Sigmoid colon (tissue), 7 donors: ENCODE measurements around the gene CTNNA1. TPM values are rescaled to one million over a fixed set of nuclear protein-coding genes. Genes with fewer than 3 reads are reported as not detected.

Experiments
- DNase-seq: peaks from one replicate; pipeline ENCODE4 v3.0.0-alpha.2; 2019
- H3K27ac ChIP-seq, 4 donors: fragments of 200-600 bp; sonication (generic); one replicate each; pipeline ENCODE4 v1.5.1; 2016 to 2019; ENCODE audit warnings: mild to moderate bottlenecking in 1 of 4
- H3K27me3 ChIP-seq, 3 donors: fragments of 200-600 bp; sonication (generic); one replicate each; pipeline ENCODE4 v1.5.1; 2019; ENCODE audit warnings: mild to moderate bottlenecking in 1 of 3
- H3K36me3 ChIP-seq, 4 donors: fragments of 200-600 bp; sonication (generic); one replicate each; pipeline ENCODE4 v1.5.1; 2016 to 2019
- H3K4me1 ChIP-seq, 4 donors: fragments of 200-600 bp; sonication (generic); one replicate each; pipeline ENCODE4 v1.5.1; 2017 to 2019
- H3K4me3 ChIP-seq, 4 donors: fragments of 200-600 bp; sonication (generic); one replicate each; pipeline ENCODE4 v1.5.1; 2017 to 2019; ENCODE audit warnings: mild to moderate bottlenecking in 2 of 4, moderate library complexity in 1 of 4
- H3K9me3 ChIP-seq, 4 donors: fragments of 200-600 bp in 3 of 4; sonication (generic) in 3 of 4; one replicate each; pipeline versions ENCODE4 v1.5.1 to v1.6.1; 2013 to 2019
- EP300 ChIP-seq, 4 donors: sonication (generic); formaldehyde crosslinking; IDR thresholded peaks; one replicate each; pipeline ENCODE4 v1.6.1; 2017; ENCODE audit warnings: antibody characterized with exemption in 4 of 4
- POLR2A ChIP-seq, 2 donors: fragments of 450-650 bp; IDR thresholded peaks; one replicate each; pipeline ENCODE4 v1.6.1; 2016; ENCODE audit warnings: antibody characterized with exemption in 2 of 2, mild to moderate bottlenecking in 2 of 2, moderate library complexity in 2 of 2
- POLR2AphosphoS5 ChIP-seq, 4 donors: sonication (generic); formaldehyde crosslinking; IDR thresholded peaks; one replicate each; pipeline ENCODE4 v1.6.1; 2017; ENCODE audit warnings: antibody characterized with exemption in 4 of 4
- WGBS, 2 donors: extraction: QIAGEN DNeasy Blood & Tissue Kit; methylation state at CpG; one replicate each; pipeline ENCODE4 v1.1.7; 2013; 5-methylcytosine and 5-hydroxymethylcytosine counted together
- intact Hi-C: fragments of 100-400 bp; cut with DNase I; formaldehyde crosslinking; loops from one replicate; pipeline ENCODE4 v1.15.1; 2023
- polyA plus RNA-seq, 3 donors: library from polyadenylated mRNA; stranded (reverse); fragments of 200-250 nt; gene quantifications; one replicate each; pipeline ENCODE4 v1.2.3, GENCODE V29; 2013
- total RNA-seq, 4 donors: library from RNA; depleted of rRNA; stranded (reverse); fragments of >200 nt; gene quantifications; one replicate each; pipeline ENCODE4 v1.1.0, GENCODE V29; 2016
- TF ChIP-seq, protein P1 (sequence below), 4 experiments: fragments of 450-650 bp in 3 of 4; fragments of 200-600 bp in 1 of 4; IDR thresholded peaks; one replicate each; pipeline ENCODE4 v1.5.1; 2016 to 2019; ENCODE audit warnings: antibody characterized with exemption in 4 of 4, mild to moderate bottlenecking in 3 of 4, moderate library complexity in 2 of 4
- donor health status: healthy with polysubstance abuse.
- donor health status: Bipolar disorder and iron deficiency.
- donor health status: healthy.

The CTNNA1 gene
- total and polyA plus RNA-seq, 7 donors, result 163 to 256 (median 188) TPM

DNA sequence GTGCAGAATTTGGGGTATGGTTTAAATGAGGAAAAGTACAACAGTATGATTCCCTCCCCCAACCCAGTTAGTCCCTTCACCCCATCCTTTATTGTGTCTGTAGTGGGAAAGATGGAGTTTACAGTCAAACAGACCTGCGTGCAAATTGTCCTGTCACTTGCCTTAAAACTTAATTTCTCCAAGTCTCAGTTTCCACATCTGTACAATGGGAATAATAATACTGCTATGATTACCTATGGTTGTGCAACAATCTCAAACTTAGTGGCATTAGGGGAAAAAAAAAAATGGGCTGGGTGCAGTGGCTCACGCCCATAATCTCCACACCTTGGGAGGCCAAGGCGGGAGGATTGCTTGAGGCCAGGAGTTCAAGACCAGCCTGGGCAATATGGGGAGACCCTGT, 35.8 kb upstream of the CTNNA1 start:
- intact Hi-C loops, result no loop called here
- Histone ChIP-seq H3K27ac (no peak overlapping the region), H3K9me3 (no peaks in the 10 kb centered on the region), H3K4me3 (no peak overlapping the region), H3K4me1 (peaks cover 0 to 11% (median 5%) of the 10 kb centered on the region in 4 donors), H3K36me3 (no peaks in the 10 kb centered on the region), H3K27me3 (no peaks in the 10 kb centered on the region)
- 93 to 98% methylated on average over 3 of the region's 3 CpGs for WGBS, 2 donors
- no peak for DNase-seq
- TF ChIP-seq EP300 (IDR thresholded peaks at IDR 0.05) (no peak), POLR2A (IDR thresholded peaks at IDR 0.05) (no peak), POLR2AphosphoS5 (IDR thresholded peaks at IDR 0.05) (no peak)
- TF ChIP-seq, protein P1, sequence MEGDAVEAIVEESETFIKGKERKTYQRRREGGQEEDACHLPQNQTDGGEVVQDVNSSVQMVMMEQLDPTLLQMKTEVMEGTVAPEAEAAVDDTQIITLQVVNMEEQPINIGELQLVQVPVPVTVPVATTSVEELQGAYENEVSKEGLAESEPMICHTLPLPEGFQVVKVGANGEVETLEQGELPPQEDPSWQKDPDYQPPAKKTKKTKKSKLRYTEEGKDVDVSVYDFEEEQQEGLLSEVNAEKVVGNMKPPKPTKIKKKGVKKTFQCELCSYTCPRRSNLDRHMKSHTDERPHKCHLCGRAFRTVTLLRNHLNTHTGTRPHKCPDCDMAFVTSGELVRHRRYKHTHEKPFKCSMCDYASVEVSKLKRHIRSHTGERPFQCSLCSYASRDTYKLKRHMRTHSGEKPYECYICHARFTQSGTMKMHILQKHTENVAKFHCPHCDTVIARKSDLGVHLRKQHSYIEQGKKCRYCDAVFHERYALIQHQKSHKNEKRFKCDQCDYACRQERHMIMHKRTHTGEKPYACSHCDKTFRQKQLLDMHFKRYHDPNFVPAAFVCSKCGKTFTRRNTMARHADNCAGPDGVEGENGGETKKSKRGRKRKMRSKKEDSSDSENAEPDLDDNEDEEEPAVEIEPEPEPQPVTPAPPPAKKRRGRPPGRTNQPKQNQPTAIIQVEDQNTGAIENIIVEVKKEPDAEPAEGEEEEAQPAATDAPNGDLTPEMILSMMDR (IDR thresholded peaks at IDR 0.05), result no peak

DNA sequence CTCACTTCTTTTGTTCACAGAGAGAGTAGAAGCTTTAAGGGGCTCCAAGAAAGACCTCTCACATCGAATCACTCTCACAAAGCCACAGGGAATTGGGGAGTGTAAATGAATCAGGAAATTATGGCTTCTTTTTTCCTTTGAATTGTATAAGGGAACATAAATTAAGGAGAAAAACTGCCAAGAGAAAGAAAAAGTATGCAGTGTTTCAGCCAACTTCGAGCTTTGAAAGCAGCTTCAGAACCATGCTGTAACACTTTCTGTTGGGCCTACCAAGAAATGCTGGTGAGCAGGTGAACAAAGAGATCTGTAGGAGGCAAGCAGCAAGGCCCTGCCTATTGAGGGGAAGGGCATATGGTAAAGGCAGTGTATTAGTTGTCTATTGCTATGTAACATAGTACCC, 33.4 kb upstream of the CTNNA1 start:
- intact Hi-C loops, result loop anchor here (10.0 kb wide), 2 partner anchors 105 to 145 kb away; partner anchors contain the start of gene HSPA9
- TF ChIP-seq POLR2AphosphoS5 (IDR thresholded peaks at IDR 0.05) (no peak), POLR2A (IDR thresholded peaks at IDR 0.05) (no peak), EP300 (IDR thresholded peaks at IDR 0.05) (no peak)
- TF ChIP-seq, protein P1 (IDR thresholded peaks at IDR 0.05), result no peak
- Histone ChIP-seq H3K4me1 (peaks cover 0 to 17% (median 10%) of the 10 kb centered on the region in 4 donors), H3K9me3 (no peaks in the 10 kb centered on the region), H3K27ac (no peak overlapping the region), H3K4me3 (no peak overlapping the region), H3K27me3 (no peaks in the 10 kb centered on the region), H3K36me3 (no peaks in the 10 kb centered on the region)
- WGBS, 2 donors, result 77 to 92% methylated on average over 2 of the region's 2 CpGs
- no peak for DNase-seq

DNA sequence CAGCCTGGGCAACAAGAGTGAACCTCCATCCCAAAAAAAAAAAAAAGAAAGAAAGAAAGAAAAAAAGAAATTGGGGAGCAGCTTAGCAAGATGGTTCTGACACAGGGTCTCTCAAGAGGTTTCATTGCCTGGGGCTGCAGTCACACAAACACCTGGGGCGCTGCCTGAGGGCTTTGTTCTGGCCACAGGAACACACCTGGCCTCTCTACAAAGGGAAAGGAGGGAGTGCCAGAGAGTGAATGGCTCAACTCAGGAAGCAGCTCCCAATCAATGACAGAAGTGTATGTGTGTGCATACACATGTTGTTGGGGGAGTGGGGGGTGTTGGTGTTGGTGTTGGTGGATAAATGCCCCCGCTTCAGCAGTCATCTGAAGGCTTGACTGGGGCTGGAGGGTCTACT, 32.4 kb upstream of the CTNNA1 start:
- intact Hi-C loops, result loop anchor here (10.0 kb wide), 2 partner anchors 106 to 146 kb away; partner anchors contain the start of gene HSPA9
- no peaks in the 10 kb centered on the region for H3K27me3 ChIP-seq
- no peaks in the 10 kb centered on the region for H3K9me3 ChIP-seq
- no peak for DNase-seq
- 81 to 85% methylated on average over 2 of the region's 2 CpGs for WGBS, 2 donors
- TF ChIP-seq, protein P1 (IDR thresholded peaks at IDR 0.05), result no peak
- no peak for TF ChIP-seq EP300 (IDR thresholded peaks at IDR 0.05)
- no peak for TF ChIP-seq POLR2AphosphoS5 (IDR thresholded peaks at IDR 0.05)
- TF ChIP-seq POLR2A (IDR thresholded peaks at IDR 0.05), result no peak
- H3K4me3 ChIP-seq, result no peak overlapping the region
- H3K4me1 ChIP-seq, result peaks cover 0 to 27% (median 21%) of the 10 kb centered on the region in 4 donors
- H3K27ac ChIP-seq, result no peak overlapping the region
- no peaks in the 10 kb centered on the region for H3K36me3 ChIP-seq

DNA sequence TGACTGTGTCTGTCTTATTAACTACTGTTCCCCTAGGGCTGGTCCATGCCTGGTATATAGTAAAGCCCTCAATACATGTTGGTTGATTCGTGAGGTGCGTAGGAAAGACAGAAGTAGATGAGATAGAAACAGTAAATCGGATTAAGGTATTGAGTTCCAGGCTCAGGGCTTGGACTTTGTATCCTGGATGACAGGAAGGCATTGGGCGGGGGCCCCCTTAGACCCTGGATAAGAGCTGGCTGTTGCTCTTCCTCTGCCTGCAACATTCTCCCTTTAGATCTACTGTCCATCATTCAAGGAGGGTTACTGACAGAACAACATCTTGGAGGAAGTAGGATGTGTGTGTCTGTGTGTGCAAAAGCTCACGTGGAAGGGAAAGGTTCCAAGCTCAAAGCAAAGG, 31.2 kb upstream of the CTNNA1 start:
- TF ChIP-seq POLR2AphosphoS5 (IDR thresholded peaks at IDR 0.05) (no peak), POLR2A (IDR thresholded peaks at IDR 0.05) (no peak), EP300 (IDR thresholded peaks at IDR 0.05) (no peak)
- TF ChIP-seq, protein P1 (IDR thresholded peaks at IDR 0.05), result no peak
- DNase-seq, result no peak
- Histone ChIP-seq H3K9me3 (no peaks in the 10 kb centered on the region), H3K4me3 (no peak overlapping the region), H3K27me3 (no peaks in the 10 kb centered on the region), H3K4me1 (peaks cover 0 to 23% (median 21%) of the 10 kb centered on the region in 4 donors), H3K27ac (no peak overlapping the region), H3K36me3 (no peaks in the 10 kb centered on the region)
- intact Hi-C loops, result loop anchor here (10.0 kb wide), 2 partner anchors 107 to 147 kb away; partner anchors contain the start of gene HSPA9
- 67 to 81% methylated on average over 5 of the region's 5 CpGs for WGBS, 2 donors
